Suprapubic skin (tissue), 4 donors: Measurements from ENCODE around the gene PXYLP1. TPM values are rescaled to one million over a fixed set of nuclear protein-coding genes. Genes with fewer than 3 reads are reported as not detected.

ENCODE experiments used
- DNase-seq, 2 donors: peaks; one replicate each; pipeline ENCODE4 v3.0.0-alpha.2; 2019; ENCODE audit warnings: low spot score in 2 of 2
- H3K27ac ChIP-seq: fragments of 200-600 bp; sonication (generic); one replicate; pipeline ENCODE4 v1.5.1; 2019
- H3K27me3 ChIP-seq: fragments of 200-600 bp; sonication (generic); one replicate; pipeline ENCODE4 v1.5.1; 2019
- H3K36me3 ChIP-seq: fragments of 200-600 bp; sonication (generic); one replicate; pipeline ENCODE4 v1.5.1; 2019
- H3K4me1 ChIP-seq: fragments of 200-600 bp; sonication (generic); one replicate; pipeline ENCODE4 v1.5.1; 2019
- H3K4me3 ChIP-seq: fragments of 200-600 bp; sonication (generic); one replicate; pipeline ENCODE4 v1.5.1; 2019; ENCODE audit warnings: mild to moderate bottlenecking
- H3K9me3 ChIP-seq: fragments of 200-600 bp; sonication (generic); one replicate; pipeline ENCODE4 v1.5.1; 2019
- CTCF ChIP-seq, 2 donors: fragments of 200-600 bp in 1 of 2; fragments of 450-650 bp in 1 of 2; sonication (generic) in 1 of 2; IDR thresholded peaks; one replicate each; pipeline ENCODE4 v1.5.1; 2016 to 2019; ENCODE audit warnings: antibody characterized with exemption in 2 of 2, mild to moderate bottlenecking in 1 of 2, moderate library complexity in 1 of 2
- EP300 ChIP-seq: sonication (generic); formaldehyde crosslinking; IDR thresholded peaks from one replicate; pipeline ENCODE4 v1.6.1; 2017; ENCODE audit warnings: antibody characterized with exemption
- POLR2A ChIP-seq, 2 donors: fragments of 450-650 bp; IDR thresholded peaks; one replicate each; pipeline ENCODE4 v1.6.1; 2017; ENCODE audit warnings: antibody characterized with exemption in 2 of 2, mild to moderate bottlenecking in 2 of 2, moderate library complexity in 2 of 2
- POLR2AphosphoS5 ChIP-seq, 3 donors: sonication (generic); formaldehyde crosslinking; IDR thresholded peaks; one replicate each; pipeline ENCODE4 v1.6.1; 2017; ENCODE audit warnings: antibody characterized with exemption in 3 of 3
- WGBS: methylation state at CpG from one replicate; pipeline ENCODE4 v1.1.5; 2018; 5-methylcytosine and 5-hydroxymethylcytosine counted together
- total RNA-seq, 4 donors: library from RNA; depleted of rRNA; stranded (reverse); fragments of >200 nt; gene quantifications; one replicate each; pipeline ENCODE4 v1.1.0, GENCODE V29; 2016

Gene PXYLP1
- total RNA-seq, 4 donors from 2014 or later = 6.7 to 11.8 (median 9.5) TPM

GRCh38 chr3:141235661-141236171, 4.1 kb downstream of the PXYLP1 start:
- DNase-seq = no peak
- Histone ChIP-seq H3K9me3 (no peaks in the 10 kb centered on the region), H3K27ac (no peak overlapping the region), H3K36me3 (peaks cover 3% of the 10 kb centered on the region), H3K4me1 (peaks cover 24% of the 10 kb centered on the region), H3K27me3 (no peaks in the 10 kb centered on the region), H3K4me3 (no peak overlapping the region)
- TF ChIP-seq EP300 (no peak), POLR2AphosphoS5 (IDR thresholded peaks at IDR 0.05) (no peak), POLR2A (IDR thresholded peaks at IDR 0.05) (no peak), CTCF (IDR thresholded peaks at IDR 0.05) (no peak)
- 79% methylated on average over 10 of the region's 10 CpGs for WGBS

- 82% methylated on average over 1 of the region's 1 CpG for WGBS
- Histone ChIP-seq H3K4me3 (no peak overlapping the region), H3K4me1 (peaks cover 24% of the 10 kb centered on the region), H3K27me3 (no peaks in the 10 kb centered on the region), H3K27ac (no peak overlapping the region), H3K9me3 (no peaks in the 10 kb centered on the region), H3K36me3 (peaks cover 3% of the 10 kb centered on the region)
- DNase-seq = no peak
- TF ChIP-seq POLR2AphosphoS5 (IDR thresholded peaks at IDR 0.05) = no peak
- TF ChIP-seq CTCF (IDR thresholded peaks at IDR 0.05) = no peak
- no peak for TF ChIP-seq EP300
- no peak for TF ChIP-seq POLR2A (IDR thresholded peaks at IDR 0.05)
Measured at GRCh38 chr3:141236361-141236760, 4.7 kb downstream of the PXYLP1 start.

- Histone ChIP-seq H3K4me3 (no peak overlapping the region), H3K27ac (no peak overlapping the region), H3K36me3 (peaks cover 3% of the 10 kb centered on the region), H3K27me3 (no peaks in the 10 kb centered on the region), H3K9me3 (no peaks in the 10 kb centered on the region), H3K4me1 (peaks cover 24% of the 10 kb centered on the region)
- WGBS = 58% methylated on average over 13 of the region's 14 CpGs
- no peak for DNase-seq
- TF ChIP-seq EP300 (no peak), CTCF (IDR thresholded peaks at IDR 0.05) (no peak), POLR2A (IDR thresholded peaks at IDR 0.05) (no peak), POLR2AphosphoS5 (IDR thresholded peaks at IDR 0.05) (no peak)
Measured at GRCh38 chr3:141237701-141238521, 6.3 kb downstream of the PXYLP1 start.

GRCh38 chr3:141239511-141240281, 8.1 kb downstream of the PXYLP1 start:
- 71% methylated on average over 5 of the region's 5 CpGs for WGBS

More at GRCh38 chr3:141239511-141240281, 8.1 kb downstream of the PXYLP1 start:
- no peak overlapping the region for H3K4me3 ChIP-seq
- H3K27ac ChIP-seq = no peak overlapping the region
- DNase-seq = no peak
- peaks cover 22% of the 10 kb centered on the region for H3K4me1 ChIP-seq
- H3K9me3 ChIP-seq = no peaks in the 10 kb centered on the region
- TF ChIP-seq EP300 (no peak), POLR2AphosphoS5 (IDR thresholded peaks at IDR 0.05) (no peak), CTCF (IDR thresholded peaks at IDR 0.05) (no peak), POLR2A (IDR thresholded peaks at IDR 0.05) (no peak)
- H3K27me3 ChIP-seq = no peaks in the 10 kb centered on the region
- peaks cover 3% of the 10 kb centered on the region for H3K36me3 ChIP-seq
